ENCODE data around the gene PTPRT. TPM values are rescaled to one million over a fixed set of nuclear protein-coding genes. Genes with fewer than 3 reads are reported as not detected.

PTPRT gene
- total and polyA plus RNA-seq, 2 experiments from 2014 or later: not detected

- TF ChIP-seq EZH2phosphoT487 (IDR thresholded peaks at IDR 0.05; ENCODE audit: unreplicated experiment): no peak
- no peak for TF ChIP-seq REST (IDR thresholded peaks at IDR 0.05; ENCODE audit: unreplicated experiment)
- no peak for TF ChIP-seq EZH2 (IDR thresholded peaks at IDR 0.05; ENCODE audit: low read depth, unreplicated experiment)
- no peak for TF ChIP-seq CTCF (conservative IDR thresholded peaks at IDR 0.05; ENCODE audit: low read depth in 2 of 2)
- no peak for TF ChIP-seq NANOG (IDR thresholded peaks at IDR 0.05; ENCODE audit: borderline replicate concordance)
- TF ChIP-seq POLR2AphosphoS5 (IDR thresholded peaks at IDR 0.05; ENCODE audit: low read depth): no peak
- TF ChIP-seq ZNF114 (CRISPR knock-in tag; IDR thresholded peaks at IDR 0.05): no peak
- no peak for TF ChIP-seq STAT1 (IDR thresholded peaks at IDR 0.05; ENCODE audit: unreplicated experiment)
- TF ChIP-seq ETS1 (IDR thresholded peaks at IDR 0.05): no peak
- TF ChIP-seq ZNF331 (CRISPR knock-in tag; IDR thresholded peaks at IDR 0.05; ENCODE audit: low read depth): no peak
- no peak for TF ChIP-seq JUNB (IDR thresholded peaks at IDR 0.05; ENCODE audit: unreplicated experiment)
Measured at GRCh38 chr20:42988319-42988718, 201.4 kb downstream of the PTPRT start (continued).

- H3K9me3 Mint-ChIP-seq: peaks cover 97% of the 10 kb centered on the region
- H3K27me3 Mint-ChIP-seq (ENCODE audit: insufficient read depth, low read depth, poor library complexity): peaks cover 3% of the 10 kb centered on the region
- Histone ChIP-seq H3K4me2 (no peak overlapping the region), H3K36me3 (ENCODE audit: insufficient read depth) (peaks cover 3% of the 10 kb centered on the region; the same call in 1 of the 2 replicates), H3K79me2 (replicated peaks; ENCODE audit: insufficient read depth) (no peaks in the 10 kb centered on the region), H3K9me2 (ENCODE audit: insufficient read depth) (no peaks in the 10 kb centered on the region), H3K4me3 (no peak overlapping the region), H3K27me3 (ENCODE audit: insufficient read depth) (no peaks in the 10 kb centered on the region), H2AFZ (no peak overlapping the region), H3F3A (replicated peaks; ENCODE audit: low read depth) (no peaks in the 10 kb centered on the region), H3K27ac (ENCODE audit: low read depth) (no peak overlapping the region), H3K4me1 (ENCODE audit: insufficient read depth) (no peaks in the 10 kb centered on the region), H4K20me1 (replicated peaks; ENCODE audit: insufficient read depth) (no peaks in the 10 kb centered on the region)
- no peak overlapping the region for H3K27ac Mint-ChIP-seq
- H3K4me1 Mint-ChIP-seq: no peaks in the 10 kb centered on the region; the same call in 2 of the 3 replicates
- no peak for ATAC-seq
- H3K36me3 Mint-ChIP-seq (ENCODE audit: low read depth): peaks cover 26% of the 10 kb centered on the region
- TF ChIP-seq JUNB (IDR thresholded peaks at IDR 0.05; ENCODE audit: unreplicated experiment): no peak
- TF ChIP-seq CREB1 (CRISPR knock-in tag; IDR thresholded peaks at IDR 0.05; ENCODE audit: low read depth): no peak
- no peak for TF ChIP-seq ETS1 (IDR thresholded peaks at IDR 0.05)
- TF ChIP-seq ZNF114 (CRISPR knock-in tag; IDR thresholded peaks at IDR 0.05): no peak
- H3K4me3 Mint-ChIP-seq: no peak overlapping the region
- DNase-seq (ENCODE audit: low spot score): no peak
Measured at GRCh38 chr20:42987376-42988114, 202.2 kb downstream of the PTPRT start.
